GM21367 (cell line): Measurements from ENCODE around the gene HGF.

Experiments
- ATAC-seq: cut with Tn5 transposase; IDR thresholded peaks from one replicate; pipeline ENCODE4 v1.9.1; 2021; ENCODE audit not compliant: unreplicated experiment

HGF gene

DNA sequence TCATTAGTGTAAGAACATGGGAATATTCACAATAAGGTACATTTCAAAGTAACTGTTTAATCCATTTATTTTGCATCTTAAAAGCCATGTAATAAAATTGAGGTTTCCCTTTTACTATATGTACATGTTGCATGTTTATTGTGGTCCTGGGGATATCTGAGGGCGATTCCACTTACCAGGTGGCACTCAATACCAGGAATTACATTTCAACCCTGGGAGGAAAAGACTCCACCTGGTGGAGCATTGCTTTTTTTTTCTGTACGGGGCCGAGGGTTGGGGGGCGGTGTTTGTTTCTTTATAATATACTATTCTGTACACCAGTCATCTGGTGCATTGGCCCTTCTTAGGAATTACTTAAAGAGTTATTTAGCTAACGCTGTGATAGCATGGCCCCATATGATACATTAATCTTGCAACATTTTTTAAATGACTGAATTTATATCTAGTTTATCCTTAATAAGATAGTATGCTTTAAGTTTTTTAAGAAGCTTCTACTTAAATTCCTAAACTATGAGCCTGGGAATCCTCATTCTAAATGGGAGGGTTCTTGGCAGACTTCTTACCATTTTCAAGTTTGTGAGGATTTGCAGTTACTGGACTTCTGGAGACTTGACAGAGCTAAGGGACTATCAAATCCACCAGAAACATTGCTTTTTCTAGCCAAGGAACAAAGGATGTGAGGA lies 7.2 kb upstream of the HGF start:
- ATAC-seq, result no peak

DNA sequence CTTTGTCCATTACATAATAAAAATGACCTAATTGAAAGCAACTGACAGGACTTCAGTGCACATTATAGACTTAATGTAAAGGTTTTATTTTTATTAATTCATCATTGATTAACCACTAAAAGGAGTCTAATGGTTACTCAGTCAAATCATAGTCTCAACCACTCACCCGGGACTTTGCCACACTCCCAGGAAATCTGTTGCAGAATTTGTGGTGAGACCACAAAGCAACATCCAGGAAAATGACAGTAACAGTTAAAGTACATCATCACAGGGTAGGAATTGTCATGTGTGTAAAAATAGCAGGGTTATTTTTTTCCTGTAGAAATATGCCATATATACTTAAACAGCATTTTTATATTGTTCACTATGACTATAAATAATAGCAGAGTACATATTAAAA lies 6.3 kb upstream of the HGF start:
- ATAC-seq, result no peak

DNA sequence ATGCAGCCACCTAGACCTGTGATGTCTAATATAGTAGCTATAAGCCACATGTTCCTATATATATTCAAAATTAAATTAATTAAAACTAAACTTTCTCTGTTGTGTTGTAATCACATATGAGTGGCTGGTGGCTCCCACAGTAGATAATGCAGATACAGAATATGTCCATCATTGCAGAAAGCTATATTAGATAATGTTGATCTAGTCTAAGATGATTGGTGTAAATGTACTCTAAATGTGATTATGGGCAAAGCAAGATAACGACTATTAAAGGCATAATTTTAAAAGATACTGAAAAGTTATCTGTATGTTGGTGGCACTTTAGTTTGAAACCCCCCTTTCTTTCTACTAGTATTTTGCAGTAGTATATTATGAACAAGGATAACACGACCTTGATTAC lies 5.7 kb upstream of the HGF start:
- no peak for ATAC-seq

- ATAC-seq, result no peak
These were observed 4.7 kb upstream of the HGF start for GRCh38 chr7:81774551-81774950.

- no peak for ATAC-seq
These were observed 929 bp upstream of the HGF start for GRCh38 chr7:81770728-81771223.

DNA sequence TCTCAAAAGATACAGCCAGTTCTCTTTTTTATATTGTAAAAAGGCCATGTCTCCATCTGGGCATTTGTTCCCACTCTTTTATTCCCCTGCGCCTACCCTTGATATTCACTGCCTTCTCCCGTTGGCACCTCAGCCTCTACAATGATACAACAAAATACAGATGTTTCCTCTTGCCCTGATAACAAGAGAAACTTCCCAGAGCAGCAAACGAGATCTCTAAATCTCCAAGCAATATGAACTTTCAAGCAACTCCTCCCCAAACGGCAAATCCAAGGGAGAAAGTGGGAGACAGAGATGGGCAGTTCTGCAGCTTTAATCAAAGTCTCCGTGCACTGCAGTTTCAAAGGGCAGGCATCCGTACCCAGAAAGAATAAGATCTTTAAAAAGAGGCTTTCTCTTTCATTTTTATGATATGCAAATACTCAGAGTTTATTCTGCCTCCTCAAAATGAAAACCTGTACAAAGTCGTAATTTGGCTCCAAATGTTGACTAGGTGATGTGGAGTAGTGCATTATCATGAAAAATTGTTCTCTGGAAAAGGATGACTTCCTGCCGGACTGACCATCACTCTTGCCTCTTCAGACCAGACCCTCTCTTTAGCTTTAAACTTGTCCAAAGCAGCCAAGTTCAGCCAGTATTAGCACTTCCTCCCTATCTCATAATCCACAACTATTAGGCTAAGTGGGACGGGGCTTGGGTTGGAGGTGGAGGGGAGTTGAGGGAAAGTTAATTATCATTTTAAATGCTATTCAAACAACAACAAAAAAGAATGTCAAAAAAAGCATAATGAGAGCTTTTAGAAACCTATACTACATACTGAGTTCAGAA lies 682 bp downstream of the HGF start:
- no peak for ATAC-seq

DNA sequence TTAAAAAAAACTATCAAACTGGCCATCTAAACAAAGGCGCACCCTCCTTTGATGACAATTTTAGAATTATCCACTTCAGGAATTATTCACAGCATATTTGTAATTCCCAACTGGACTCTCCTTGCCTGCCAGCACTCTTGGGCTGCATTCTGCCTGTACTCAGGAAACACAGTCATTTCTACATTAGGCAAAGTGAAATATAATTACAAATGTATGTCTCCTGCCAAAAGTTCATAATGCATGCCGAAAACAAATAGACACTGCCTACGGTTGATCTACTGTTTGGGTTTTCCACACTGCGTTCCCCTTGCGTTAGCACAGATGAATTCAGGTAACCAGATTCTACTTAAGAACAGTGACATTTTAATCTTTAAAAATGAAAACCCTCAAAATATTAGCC lies 1.9 kb downstream of the HGF start:
- ATAC-seq, result no peak

DNA sequence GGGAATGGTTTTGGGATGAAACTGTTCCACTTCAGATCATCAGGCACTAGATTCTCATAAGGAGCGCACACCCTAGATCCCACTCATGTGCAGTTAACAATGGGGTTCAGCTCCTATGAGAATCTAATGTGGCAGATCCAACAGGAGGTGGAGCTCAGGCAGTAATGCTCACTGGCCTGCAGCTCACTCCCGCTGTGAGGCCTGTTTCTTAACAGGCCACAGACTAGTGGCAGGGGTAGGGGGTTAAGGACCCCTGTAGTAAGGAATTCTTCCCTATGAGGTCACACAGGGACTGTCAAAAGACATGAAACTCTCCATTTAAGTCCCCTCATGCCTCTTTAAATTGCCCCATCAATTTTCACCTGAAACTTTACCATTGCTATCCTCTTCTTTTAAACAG lies 8.0 kb downstream of the HGF start:
- no peak for ATAC-seq

GRCh38 chr7:81761031-81761430 lies 8.8 kb downstream of the HGF start:
- ATAC-seq, result no peak

DNA sequence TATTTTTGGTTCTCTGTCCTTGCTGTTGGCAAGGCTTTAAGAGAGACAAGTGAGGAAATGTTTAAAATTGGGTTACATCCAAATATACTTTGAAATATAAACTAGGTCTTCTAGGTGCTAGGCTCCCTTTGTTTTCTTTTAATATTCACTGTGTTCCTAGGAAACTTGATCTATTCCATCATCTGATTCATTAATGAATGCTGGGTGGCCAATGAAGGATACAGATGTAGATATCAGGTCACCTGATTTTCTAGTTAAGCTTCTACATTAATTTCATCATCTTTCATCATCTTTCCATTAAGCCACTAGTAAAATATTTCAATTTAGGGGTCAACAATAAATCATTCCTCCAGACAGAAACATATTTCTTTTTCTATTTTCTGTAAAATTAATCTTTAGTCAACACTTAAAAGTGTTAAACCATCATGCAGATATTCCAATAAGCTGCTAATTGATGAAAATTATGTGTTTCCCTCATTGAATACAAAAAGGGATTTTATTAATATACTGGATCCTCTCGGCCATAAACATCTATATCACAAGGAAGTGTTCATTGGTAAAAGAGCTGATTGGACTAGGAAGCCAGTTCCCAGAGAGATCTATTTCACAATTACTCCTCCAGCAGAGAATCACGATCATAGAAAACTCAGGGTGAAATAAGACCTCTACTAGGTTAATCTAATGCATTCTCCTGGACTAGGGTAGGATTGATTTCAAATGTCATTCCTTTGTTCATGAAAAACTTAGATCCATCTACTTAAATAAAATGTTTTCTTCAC lies 14.7 kb downstream of the HGF start:
- ATAC-seq, result no peak

DNA sequence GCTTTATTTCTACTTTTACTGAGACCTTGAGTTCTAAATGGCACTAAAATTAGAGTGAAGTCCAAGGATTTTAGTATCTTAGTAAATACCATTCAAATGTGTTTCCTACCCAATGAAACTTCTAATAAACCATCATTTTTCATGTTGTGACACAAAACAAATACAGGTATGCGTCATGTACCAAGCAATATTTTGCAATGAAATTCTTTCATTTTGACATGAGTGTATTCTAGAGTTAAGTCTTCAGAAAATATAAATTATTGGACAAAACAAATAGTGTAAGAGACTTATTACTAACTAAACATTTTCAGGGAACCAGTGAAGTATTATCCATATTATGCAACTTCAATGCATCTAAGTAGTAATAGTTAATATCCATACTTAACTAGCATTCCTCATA lies 16.5 kb downstream of the HGF start:
- ATAC-seq, result no peak

GRCh38 chr7:81752318-81752714 lies 17.5 kb downstream of the HGF start:
- no peak for ATAC-seq

GRCh38 chr7:81751619-81752317 lies 18.1 kb downstream of the HGF start:
- ATAC-seq, result no peak

DNA sequence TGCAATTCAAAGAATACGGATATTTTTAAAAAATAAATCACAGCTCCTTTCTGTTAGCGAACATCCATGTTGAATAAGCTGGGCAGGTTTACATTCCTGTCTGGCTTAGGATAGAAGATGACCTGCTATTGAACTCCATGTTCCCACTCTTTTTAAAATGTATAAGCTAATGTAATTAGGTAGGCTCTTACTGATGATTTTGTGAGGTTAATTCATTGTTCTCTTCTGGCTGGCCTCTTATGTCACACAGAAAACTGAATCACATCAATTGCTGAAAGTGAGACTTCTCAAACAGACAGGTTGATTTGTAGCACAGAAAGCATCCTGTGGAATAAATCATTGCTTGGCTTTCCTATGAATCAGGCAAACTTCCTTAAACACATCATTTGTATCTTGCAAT lies 24.2 kb downstream of the HGF start:
- no peak for ATAC-seq

GRCh38 chr7:81744389-81744788 lies 25.5 kb downstream of the HGF start:
- no peak for ATAC-seq

- no peak for ATAC-seq
These were observed 26.2 kb downstream of the HGF start for GRCh38 chr7:81743665-81744064.

GRCh38 chr7:81743201-81743600 lies 26.6 kb downstream of the HGF start:
- no peak for ATAC-seq

- no peak for ATAC-seq
These were observed 29.4 kb downstream of the HGF start for GRCh38 chr7:81740403-81740802.

DNA sequence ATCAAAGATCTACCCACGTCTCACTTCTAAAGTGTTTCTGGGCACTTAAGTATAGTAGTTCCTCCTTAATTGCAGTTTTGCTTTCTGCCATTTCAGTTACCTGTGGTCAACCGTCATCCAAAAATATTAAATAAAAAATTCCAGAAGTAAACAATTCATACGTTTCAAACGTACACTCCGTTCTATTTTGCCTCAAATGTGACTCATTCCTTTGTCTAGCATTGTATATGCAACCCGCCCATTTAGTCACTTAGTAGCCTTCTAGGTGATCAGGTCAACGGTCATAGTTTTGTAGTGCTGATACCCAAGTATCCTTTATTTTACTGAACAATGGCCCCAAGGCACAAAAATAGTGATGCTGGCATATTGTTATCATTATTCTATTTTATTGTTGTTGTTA lies 33.8 kb downstream of the HGF start:
- no peak for ATAC-seq

DNA sequence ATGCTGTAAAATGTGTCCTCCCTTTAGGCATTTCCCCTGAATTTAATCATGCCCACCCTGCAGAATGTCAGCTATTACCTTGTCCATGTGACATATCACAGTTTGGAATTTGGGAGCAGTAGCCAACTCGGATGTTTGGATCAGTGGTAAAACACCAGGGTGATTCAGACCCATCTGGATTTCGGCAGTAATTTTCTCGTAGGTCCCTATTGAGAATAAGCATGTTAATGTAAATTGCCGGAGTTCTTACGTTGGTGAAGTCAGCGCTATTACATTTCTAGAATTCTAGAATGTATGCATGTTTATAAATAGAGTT lies 44.1 kb downstream of the HGF start:
- no peak for ATAC-seq
